ENCODE data around the gene GNB3. TPM values are rescaled to one million over a fixed set of nuclear protein-coding genes. Genes with fewer than 3 reads are reported as not detected.

GNB3 gene
- total and polyA plus RNA-seq, 9 of the 15 experiments (the other 6 are each of a cell fraction or from before 2014, with no cell fraction given), result 1.4 to 5.8 (median 2.0) TPM

DNA sequence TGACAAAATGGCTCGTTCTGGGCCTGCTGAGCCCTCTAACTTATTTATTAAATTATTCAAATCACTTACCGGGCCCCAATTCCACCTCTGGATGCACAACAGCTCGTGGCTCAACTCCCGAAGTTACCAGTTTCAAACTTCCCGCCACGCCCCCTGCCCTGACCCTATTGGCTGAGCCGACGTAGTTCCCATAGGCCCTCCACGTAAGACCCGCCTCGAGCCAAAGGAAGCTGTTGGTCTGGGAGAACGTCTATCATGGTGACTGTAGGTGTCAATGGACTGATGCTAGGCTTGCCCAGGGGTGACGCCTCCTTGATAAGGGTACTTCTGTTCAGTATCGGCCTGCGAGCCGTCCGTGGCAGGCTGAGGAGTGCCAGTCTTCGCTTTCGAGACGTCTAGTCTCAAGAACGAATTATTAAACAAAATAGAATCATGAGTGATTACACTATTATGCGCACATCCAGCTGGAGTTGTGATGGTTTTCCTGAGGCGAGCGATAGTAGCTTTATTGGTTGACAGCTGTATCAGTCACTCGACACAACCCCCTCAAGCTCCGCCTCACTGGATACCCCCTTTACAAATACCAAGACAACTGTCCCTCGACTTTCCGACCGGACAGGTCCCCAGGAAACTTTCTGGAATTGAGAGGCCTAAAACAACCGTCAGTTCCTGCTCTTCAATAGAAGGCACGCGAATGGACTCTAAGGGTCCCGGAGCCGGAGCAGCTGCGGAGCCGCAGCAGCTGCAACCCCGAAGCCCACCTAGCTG lies 10.6 kb downstream of the GNB3 start, which contains the start of gene CDCA3 (continued):
- TF ChIP-seq, protein P1, sequence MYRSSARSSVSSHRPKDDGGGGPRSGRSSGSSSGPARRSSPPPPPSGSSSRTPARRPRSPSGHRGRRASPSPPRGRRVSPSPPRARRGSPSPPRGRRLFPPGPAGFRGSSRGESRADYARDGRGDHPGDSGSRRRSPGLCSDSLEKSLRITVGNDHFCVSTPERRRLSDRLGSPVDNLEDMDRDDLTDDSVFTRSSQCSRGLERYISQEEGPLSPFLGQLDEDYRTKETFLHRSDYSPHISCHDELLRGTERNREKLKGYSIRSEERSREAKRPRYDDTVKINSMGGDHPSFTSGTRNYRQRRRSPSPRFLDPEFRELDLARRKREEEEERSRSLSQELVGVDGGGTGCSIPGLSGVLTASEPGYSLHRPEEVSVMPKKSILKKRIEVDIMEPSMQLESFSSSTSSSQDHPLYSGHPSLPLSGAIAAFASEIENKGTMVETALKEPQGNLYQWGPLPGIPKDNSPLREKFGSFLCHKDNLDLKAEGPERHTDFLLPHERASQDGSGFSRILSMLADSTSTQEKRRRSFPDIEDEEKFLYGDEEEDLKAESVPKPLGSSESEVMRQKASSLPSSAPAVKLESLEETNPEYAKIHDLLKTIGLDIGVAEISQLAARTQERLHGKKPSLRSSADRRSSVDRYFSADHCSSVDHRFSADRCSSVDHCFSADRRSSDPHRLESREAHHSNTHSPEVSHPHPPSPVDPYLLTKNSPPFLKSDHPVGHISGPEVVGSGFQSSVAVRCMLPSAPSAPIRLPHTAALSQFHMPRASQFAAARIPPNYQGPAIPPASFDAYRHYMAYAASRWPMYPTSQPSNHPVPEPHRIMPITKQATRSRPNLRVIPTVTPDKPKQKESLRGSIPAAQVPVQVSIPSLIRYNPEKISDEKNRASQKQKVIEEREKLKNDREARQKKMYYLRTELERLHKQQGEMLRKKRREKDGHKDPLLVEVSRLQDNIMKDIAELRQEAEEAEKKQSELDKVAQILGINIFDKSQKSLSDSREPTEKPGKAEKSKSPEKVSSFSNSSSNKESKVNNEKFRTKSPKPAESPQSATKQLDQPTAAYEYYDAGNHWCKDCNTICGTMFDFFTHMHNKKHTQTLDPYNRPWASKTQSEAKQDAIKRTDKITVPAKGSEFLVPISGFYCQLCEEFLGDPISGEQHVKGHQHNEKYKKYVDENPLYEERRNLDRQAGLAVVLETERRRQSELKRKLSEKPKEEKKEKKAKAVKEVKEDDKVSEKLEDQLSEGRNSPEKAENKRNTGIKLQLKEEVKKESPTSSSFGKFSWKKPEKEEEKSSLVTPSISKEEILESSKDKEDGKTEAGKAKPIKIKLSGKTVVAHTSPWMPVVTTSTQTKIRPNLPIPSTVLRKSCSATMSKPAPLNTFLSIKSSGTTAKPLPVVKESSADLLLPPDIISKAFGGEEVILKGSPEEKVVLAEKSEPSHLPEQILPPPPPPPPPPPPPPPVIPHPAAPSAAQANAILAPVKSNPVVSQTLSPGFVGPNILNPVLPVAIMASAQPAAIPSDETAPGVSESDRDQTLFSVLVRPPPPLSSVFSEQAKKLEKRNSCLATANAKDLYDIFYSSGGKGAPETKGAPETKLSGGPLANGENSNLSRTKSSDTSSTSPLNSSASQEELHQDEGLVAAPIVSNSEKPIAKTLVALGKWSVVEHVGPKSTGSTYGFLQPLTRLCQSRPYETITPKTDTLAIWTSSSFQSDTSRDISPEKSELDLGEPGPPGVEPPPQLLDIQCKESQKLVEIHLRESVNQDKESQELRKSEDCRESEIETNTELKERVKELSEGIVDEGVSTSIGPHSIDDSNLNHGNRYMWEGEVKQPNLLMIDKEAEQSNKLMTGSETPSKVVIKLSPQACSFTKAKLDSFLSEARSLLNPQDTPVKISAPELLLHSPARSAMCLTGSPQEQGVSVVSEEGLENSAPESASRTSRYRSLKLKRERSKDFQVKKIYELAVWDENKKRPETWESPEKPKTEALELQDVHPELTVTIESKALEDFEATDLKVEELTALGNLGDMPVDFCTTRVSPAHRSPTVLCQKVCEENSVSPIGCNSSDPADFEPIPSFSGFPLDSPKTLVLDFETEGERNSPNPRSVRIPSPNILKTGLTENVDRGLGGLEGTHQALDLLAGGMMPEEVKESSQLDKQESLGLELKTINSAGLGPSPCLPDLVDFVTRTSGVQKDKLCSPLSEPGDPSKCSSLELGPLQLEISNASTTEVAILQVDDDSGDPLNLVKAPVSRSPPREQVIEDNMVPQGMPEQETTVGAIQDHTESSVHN (IDR thresholded peaks at IDR 0.05; ENCODE audit: borderline replicate concordance in 1 of 2, low read depth in 1 of 2), result no peak
- TF ChIP-seq BCOR (IDR thresholded peaks at IDR 0.05) (no peak), ZNF785 (CRISPR knock-in tag; IDR thresholded peaks at IDR 0.05) (no peak), TCFL5 (CRISPR knock-in tag; conservative IDR thresholded peaks at IDR 0.05) (no peak), HDAC1 (IDR thresholded peaks at IDR 0.05) (peak in 1 of 2 experiments; percentile 85; a peak in 1 of 4 replicates), ZNF766 (CRISPR knock-in tag; conservative IDR thresholded peaks at IDR 0.05) (no peak), ZC3H8 (IDR thresholded peaks at IDR 0.05) (no peak), MLX (CRISPR knock-in tag; conservative IDR thresholded peaks at IDR 0.05) (no peak; a peak in 1 of 4 replicates), YY1 (IDR thresholded peaks at IDR 0.05; ENCODE audit: borderline replicate concordance in 1 of 3, control insufficient read depth in 1 of 3, extremely low read depth in 1 of 3, insufficient read depth in 3 of 3, insufficient read length in 1 of 3, insufficient replicate concordance in 2 of 3, low read depth in 1 of 3, low read length in 2 of 3) (peak in 1 of 3 experiments; percentile 4)
- TF ChIP-seq, protein P2, sequence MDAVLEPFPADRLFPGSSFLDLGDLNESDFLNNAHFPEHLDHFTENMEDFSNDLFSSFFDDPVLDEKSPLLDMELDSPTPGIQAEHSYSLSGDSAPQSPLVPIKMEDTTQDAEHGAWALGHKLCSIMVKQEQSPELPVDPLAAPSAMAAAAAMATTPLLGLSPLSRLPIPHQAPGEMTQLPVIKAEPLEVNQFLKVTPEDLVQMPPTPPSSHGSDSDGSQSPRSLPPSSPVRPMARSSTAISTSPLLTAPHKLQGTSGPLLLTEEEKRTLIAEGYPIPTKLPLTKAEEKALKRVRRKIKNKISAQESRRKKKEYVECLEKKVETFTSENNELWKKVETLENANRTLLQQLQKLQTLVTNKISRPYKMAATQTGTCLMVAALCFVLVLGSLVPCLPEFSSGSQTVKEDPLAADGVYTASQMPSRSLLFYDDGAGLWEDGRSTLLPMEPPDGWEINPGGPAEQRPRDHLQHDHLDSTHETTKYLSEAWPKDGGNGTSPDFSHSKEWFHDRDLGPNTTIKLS (IDR thresholded peaks at IDR 0.05; ENCODE audit: borderline replicate concordance, low read depth), result 0 out of 2 replicates have a peak, but pooled peaks have one; percentile 4
- TF ChIP-seq, protein P3, sequence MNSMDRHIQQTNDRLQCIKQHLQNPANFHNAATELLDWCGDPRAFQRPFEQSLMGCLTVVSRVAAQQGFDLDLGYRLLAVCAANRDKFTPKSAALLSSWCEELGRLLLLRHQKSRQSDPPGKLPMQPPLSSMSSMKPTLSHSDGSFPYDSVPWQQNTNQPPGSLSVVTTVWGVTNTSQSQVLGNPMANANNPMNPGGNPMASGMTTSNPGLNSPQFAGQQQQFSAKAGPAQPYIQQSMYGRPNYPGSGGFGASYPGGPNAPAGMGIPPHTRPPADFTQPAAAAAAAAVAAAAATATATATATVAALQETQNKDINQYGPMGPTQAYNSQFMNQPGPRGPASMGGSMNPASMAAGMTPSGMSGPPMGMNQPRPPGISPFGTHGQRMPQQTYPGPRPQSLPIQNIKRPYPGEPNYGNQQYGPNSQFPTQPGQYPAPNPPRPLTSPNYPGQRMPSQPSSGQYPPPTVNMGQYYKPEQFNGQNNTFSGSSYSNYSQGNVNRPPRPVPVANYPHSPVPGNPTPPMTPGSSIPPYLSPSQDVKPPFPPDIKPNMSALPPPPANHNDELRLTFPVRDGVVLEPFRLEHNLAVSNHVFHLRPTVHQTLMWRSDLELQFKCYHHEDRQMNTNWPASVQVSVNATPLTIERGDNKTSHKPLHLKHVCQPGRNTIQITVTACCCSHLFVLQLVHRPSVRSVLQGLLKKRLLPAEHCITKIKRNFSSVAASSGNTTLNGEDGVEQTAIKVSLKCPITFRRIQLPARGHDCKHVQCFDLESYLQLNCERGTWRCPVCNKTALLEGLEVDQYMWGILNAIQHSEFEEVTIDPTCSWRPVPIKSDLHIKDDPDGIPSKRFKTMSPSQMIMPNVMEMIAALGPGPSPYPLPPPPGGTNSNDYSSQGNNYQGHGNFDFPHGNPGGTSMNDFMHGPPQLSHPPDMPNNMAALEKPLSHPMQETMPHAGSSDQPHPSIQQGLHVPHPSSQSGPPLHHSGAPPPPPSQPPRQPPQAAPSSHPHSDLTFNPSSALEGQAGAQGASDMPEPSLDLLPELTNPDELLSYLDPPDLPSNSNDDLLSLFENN (IDR thresholded peaks at IDR 0.05; ENCODE audit: low read depth in 2 of 2, low read length in 2 of 2), result 0 out of 4 replicates have a peak, but pooled peaks of 1 of the 2 experiments have one; percentile 12

Data from K562 (cell line).